ENCODE data around the gene PTTG1.

The PTTG1 gene

DNA sequence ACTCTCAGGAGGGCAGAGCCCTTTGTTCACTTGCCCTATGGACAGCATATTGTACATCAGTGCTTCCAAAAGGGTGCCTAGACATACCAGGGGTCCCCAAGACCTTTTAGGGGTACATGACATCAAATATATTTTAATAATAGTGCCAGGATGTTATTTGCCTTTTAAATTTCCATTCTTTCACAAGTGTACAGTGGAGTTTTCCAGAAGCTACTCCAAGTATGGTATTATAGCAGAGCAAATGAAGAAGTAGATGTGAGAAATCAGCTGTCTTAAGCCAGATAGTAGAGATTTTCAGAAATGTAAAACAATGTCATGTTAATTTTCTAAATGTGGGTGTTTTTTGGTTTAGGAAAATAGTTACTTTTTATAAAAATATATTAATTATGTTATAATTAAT is 15.6 kb downstream of the PTTG1 start:
- no peaks in the 10 kb centered on the region for H3K9me3 ChIP-seq (ENCODE audit: insufficient read depth, low read length, severe bottlenecking)
- no peak for DNase-seq
- ATAC-seq (ENCODE audit: insufficient read depth, low read depth): no peak
- H3K79me2 ChIP-seq (ENCODE audit: insufficient read depth, low read length): no peaks in the 10 kb centered on the region
- no peak overlapping the region for H3K4me2 ChIP-seq (ENCODE audit: insufficient read depth, low read length)
- H3K27ac ChIP-seq (ENCODE audit: low read length): no peak overlapping the region
- no peak overlapping the region for H3K4me3 ChIP-seq (ENCODE audit: low read depth in 1 of 2, low read length in 2 of 2)
- H3K27me3 ChIP-seq (ENCODE audit: insufficient read depth, low read length, poor library complexity): no peaks in the 10 kb centered on the region
- no peaks in the 10 kb centered on the region for H3K36me3 ChIP-seq (ENCODE audit: insufficient read depth, low read length)
- no peaks in the 10 kb centered on the region for H4K20me1 ChIP-seq (ENCODE audit: insufficient read depth, low read length)
- H2AFZ ChIP-seq (ENCODE audit: low read depth, low read length): no peak overlapping the region
- H3K4me1 ChIP-seq (ENCODE audit: insufficient read depth, low read length): peaks cover 43% of the 10 kb centered on the region
- H3K9ac ChIP-seq (ENCODE audit: low read depth, low read length): no peak overlapping the region
- TF ChIP-seq, protein P1, sequence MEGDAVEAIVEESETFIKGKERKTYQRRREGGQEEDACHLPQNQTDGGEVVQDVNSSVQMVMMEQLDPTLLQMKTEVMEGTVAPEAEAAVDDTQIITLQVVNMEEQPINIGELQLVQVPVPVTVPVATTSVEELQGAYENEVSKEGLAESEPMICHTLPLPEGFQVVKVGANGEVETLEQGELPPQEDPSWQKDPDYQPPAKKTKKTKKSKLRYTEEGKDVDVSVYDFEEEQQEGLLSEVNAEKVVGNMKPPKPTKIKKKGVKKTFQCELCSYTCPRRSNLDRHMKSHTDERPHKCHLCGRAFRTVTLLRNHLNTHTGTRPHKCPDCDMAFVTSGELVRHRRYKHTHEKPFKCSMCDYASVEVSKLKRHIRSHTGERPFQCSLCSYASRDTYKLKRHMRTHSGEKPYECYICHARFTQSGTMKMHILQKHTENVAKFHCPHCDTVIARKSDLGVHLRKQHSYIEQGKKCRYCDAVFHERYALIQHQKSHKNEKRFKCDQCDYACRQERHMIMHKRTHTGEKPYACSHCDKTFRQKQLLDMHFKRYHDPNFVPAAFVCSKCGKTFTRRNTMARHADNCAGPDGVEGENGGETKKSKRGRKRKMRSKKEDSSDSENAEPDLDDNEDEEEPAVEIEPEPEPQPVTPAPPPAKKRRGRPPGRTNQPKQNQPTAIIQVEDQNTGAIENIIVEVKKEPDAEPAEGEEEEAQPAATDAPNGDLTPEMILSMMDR (IDR thresholded peaks at IDR 0.05; ENCODE audit: borderline replicate concordance, extremely low read depth, low read length, poor library complexity, severe bottlenecking): no peak
- TF ChIP-seq EZH2 (IDR thresholded peaks at IDR 0.05; ENCODE audit: borderline replicate concordance, low read depth, low read length, severe bottlenecking): no peak

DNA sequence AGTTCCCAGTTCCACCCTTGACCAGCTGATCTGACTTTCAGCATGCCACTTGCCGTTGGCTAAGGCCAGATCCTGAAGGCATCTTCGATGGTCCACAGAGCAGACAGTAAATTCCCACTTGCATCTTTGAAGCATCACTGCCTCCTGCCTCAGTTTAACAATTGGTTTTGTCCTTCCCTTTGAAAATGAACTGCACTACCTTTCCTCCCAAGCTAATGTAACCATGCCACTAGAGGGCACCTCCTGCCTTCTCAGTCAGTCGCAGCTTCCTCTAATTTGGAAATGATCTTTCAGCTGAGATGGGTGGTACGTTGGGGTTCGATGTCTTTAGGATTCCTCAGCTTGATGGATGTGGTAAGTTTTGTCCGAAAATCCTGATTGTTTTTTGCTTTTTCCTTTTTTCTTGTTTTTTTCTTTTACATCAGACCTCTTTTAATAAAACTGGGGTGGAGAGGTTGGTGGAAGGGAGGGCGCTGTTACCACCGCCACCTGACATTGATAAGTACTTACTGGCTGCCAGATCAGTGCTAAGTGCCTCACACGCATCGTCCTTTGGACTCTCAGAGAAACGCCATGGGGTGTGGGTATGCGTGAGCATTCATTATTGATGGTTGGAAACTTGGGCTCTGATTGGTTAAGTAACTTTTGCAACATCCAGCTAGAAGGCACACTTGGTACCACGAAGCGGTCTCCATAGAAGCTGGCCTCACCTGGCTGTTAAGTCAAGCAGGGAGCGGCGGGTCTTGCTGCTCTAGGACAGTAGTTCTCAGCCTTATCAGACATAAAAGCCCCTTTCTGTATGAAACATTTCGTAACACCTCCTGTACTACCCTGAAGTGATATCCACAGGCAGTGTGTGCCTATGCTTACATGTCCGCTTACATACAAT is 16.9 kb downstream of the PTTG1 start:
- no peaks in the 10 kb centered on the region for H3K27me3 ChIP-seq (ENCODE audit: insufficient read depth, low read length, poor library complexity)
- H3K27ac ChIP-seq (ENCODE audit: low read length): peak overlapping the region; percentile 73
- peak overlapping the region; percentile 90 for H3K4me2 ChIP-seq (ENCODE audit: insufficient read depth, low read length)
- H3K4me3 ChIP-seq (ENCODE audit: low read depth in 1 of 2, low read length in 2 of 2): peak overlapping the region; percentile 14 to 61; a peak in 3 of 4 replicates
- peaks cover 47% of the 10 kb centered on the region for H3K4me1 ChIP-seq (ENCODE audit: insufficient read depth, low read length)
- no peaks in the 10 kb centered on the region for H3K36me3 ChIP-seq (ENCODE audit: insufficient read depth, low read length)
- no peaks in the 10 kb centered on the region for H3K9me3 ChIP-seq (ENCODE audit: insufficient read depth, low read length, severe bottlenecking)
- H3K79me2 ChIP-seq (ENCODE audit: insufficient read depth, low read length): no peaks in the 10 kb centered on the region
- peak overlapping the region; percentile 92 for H2AFZ ChIP-seq (ENCODE audit: low read depth, low read length)
- DNase-seq (peak; percentile 70), ATAC-seq (ENCODE audit: insufficient read depth, low read depth) (peak; percentile 70)
- H4K20me1 ChIP-seq (ENCODE audit: insufficient read depth, low read length): no peaks in the 10 kb centered on the region
- peak overlapping the region; percentile 51 for H3K9ac ChIP-seq (ENCODE audit: low read depth, low read length)
- TF ChIP-seq, protein P1 (IDR thresholded peaks at IDR 0.05; ENCODE audit: borderline replicate concordance, extremely low read depth, low read length, poor library complexity, severe bottlenecking): peak; percentile 95
- TF ChIP-seq EZH2 (IDR thresholded peaks at IDR 0.05; ENCODE audit: borderline replicate concordance, low read depth, low read length, severe bottlenecking): no peak

DNA sequence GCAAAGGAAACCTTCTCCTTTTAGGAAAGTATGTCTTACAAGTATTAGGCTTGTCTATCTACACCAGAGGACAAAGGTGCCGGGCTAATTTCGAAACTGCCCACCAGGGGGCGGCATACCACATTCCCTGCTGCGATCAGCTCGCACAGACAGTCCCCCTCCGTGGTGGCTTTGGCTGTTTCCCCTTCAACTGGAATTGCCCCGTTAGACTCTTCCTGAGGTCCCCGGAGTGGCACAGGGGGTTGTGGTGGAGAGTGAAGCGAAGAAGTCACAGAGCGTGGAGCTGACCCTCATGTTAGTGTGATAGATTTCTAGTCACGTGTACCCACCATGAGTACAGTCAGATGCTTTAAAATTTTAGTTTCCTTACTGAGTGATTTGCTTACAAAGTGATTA is 17.5 kb downstream of the PTTG1 start:
- H3K4me1 ChIP-seq (ENCODE audit: insufficient read depth, low read length): peaks cover 47% of the 10 kb centered on the region
- H3K27me3 ChIP-seq (ENCODE audit: insufficient read depth, low read length, poor library complexity): no peaks in the 10 kb centered on the region
- ATAC-seq (ENCODE audit: insufficient read depth, low read depth): peak; percentile 87
- H2AFZ ChIP-seq (ENCODE audit: low read depth, low read length): peak overlapping the region; percentile 92
- H3K27ac ChIP-seq (ENCODE audit: low read length): peak overlapping the region; percentile 73
- H3K9ac ChIP-seq (ENCODE audit: low read depth, low read length): peak overlapping the region; percentile 51
- no peaks in the 10 kb centered on the region for H3K79me2 ChIP-seq (ENCODE audit: insufficient read depth, low read length)
- no peak for TF ChIP-seq EZH2 (IDR thresholded peaks at IDR 0.05; ENCODE audit: borderline replicate concordance, low read depth, low read length, severe bottlenecking)
- TF ChIP-seq, protein P1 (IDR thresholded peaks at IDR 0.05; ENCODE audit: borderline replicate concordance, extremely low read depth, low read length, poor library complexity, severe bottlenecking): peak; percentile 95
- peak overlapping the region; percentile 14 to 61; a peak in 3 of 4 replicates for H3K4me3 ChIP-seq (ENCODE audit: low read depth in 1 of 2, low read length in 2 of 2)
- H4K20me1 ChIP-seq (ENCODE audit: insufficient read depth, low read length): no peaks in the 10 kb centered on the region
- no peaks in the 10 kb centered on the region for H3K9me3 ChIP-seq (ENCODE audit: insufficient read depth, low read length, severe bottlenecking)
- peak overlapping the region; percentile 90 for H3K4me2 ChIP-seq (ENCODE audit: insufficient read depth, low read length)
- DNase-seq: peak; percentile 90
- H3K36me3 ChIP-seq (ENCODE audit: insufficient read depth, low read length): no peaks in the 10 kb centered on the region

All from DND-41 (cell line).